K562 (cell line): ENCODE data around the gene SNCG. TPM values are rescaled to one million over a fixed set of nuclear protein-coding genes. Genes with fewer than 3 reads are reported as not detected.
"Not testable (repeated sequence)": the region's sequence is repeated elsewhere in the genome, so short reads cannot be mapped to it uniquely, and the experiment has no call there.

Experiments
- ATAC-seq: fragments of 200-7000 bp; cut with Tn5 transposase; 3 replicates; pipeline ENCODE4 v1.9.1; 2020; ENCODE audit warnings: moderate library complexity
- BruUV-seq: library from RNA; stranded (reverse); fragments of 400-500 nt; replicated peaks from 2 replicates; lab custom pipeline; 2021; lab: Mats Ljungman, UMichigan
- CTCF ChIA-PET: fragments of 300-600 bp; formaldehyde crosslinking; extraction: SDS; loops from one replicate; lab custom pipeline; 2021; ENCODE audit warnings: low intra/inter-chr PET ratio; lab: Yijun Ruan, JAX
- POLR2A ChIA-PET: fragments of 300-600, 350-650 bp; sonication (Branson Sonifier 250); formaldehyde crosslinking; extraction: SDS; loops from one replicate; lab custom pipeline; 2021; ENCODE audit warnings: antibody characterized with exemption, inconsistent platforms; lab: Yijun Ruan, JAX
- DNase-seq, 4 experiments: peaks; one replicate each; pipeline versions ENCODE4 v3.0.0 to v3.0.0-alpha.2; 2011 to 2018; ENCODE audit warnings: low spot score in 3 of 4, mixed read lengths in 3 of 4; ENCODE audit errors: extremely low read depth in 1 of 4
- FAIRE-seq: peaks from 2 replicates; lab custom pipeline; 2011; peaks lifted over from hg19 to GRCh38; lab: Jason Lieb, UNC
- H2AFZ ChIP-seq: 2 replicates; pipeline ENCODE4 v1.6.0; 2011; ENCODE audit warnings: low read depth, low read length, control low read depth, inconsistent platforms
- H3K27ac ChIP-seq: fragments of 200-600 bp; 3 replicates; pipeline ENCODE4 v1.8.0; 2011; ENCODE audit warnings: low read depth, mild to moderate bottlenecking, control low read depth, inconsistent platforms, low read length, moderate library complexity, mixed read lengths; ENCODE audit errors: extremely low read depth
- H3K27me3 ChIP-seq, 2 experiments: fragments of 300-600 bp in 1 of 2; 2 replicates in 1 of 2; 3 replicates in 1 of 2; pipeline versions ENCODE4 v1.6.0 to v1.8.0; 2011; ENCODE audit warnings: inconsistent platforms in 2 of 2, low read length in 2 of 2, mild to moderate bottlenecking in 1 of 2, mixed read lengths in 1 of 2, moderate library complexity in 1 of 2; ENCODE audit not compliant: control insufficient read depth in 2 of 2, insufficient read depth in 2 of 2
- H3K36me3 ChIP-seq: fragments of 300-600 bp; 3 replicates; pipeline ENCODE4 v1.8.0; 2011; ENCODE audit warnings: mild to moderate bottlenecking, low read length, inconsistent platforms; ENCODE audit not compliant: control insufficient read depth, insufficient read depth
- H3K4me1 ChIP-seq, 2 experiments: fragments of 200-600 bp in 1 of 2; replicated peaks in 1 of 2; 2 replicates in 1 of 2; 3 replicates in 1 of 2; pipeline versions ENCODE4 v1.5.1 to v1.8.0; 2011; ENCODE audit warnings: inconsistent platforms in 2 of 2, low read length in 2 of 2, mild to moderate bottlenecking in 1 of 2, mixed read lengths in 1 of 2, moderate library complexity in 1 of 2; ENCODE audit not compliant: control insufficient read depth in 2 of 2, insufficient read depth in 2 of 2
- H3K4me2 ChIP-seq: 2 replicates; pipeline ENCODE4 v1.6.1; 2011; ENCODE audit warnings: low read length, control low read depth, inconsistent platforms, mixed read lengths; ENCODE audit not compliant: insufficient read depth
- H3K4me3 ChIP-seq: fragments of 200-600 bp; sonication (generic), shearing (Covaris generic); 2 replicates; pipeline ENCODE4 v1.5.1; 2016; ENCODE audit warnings: control low read depth, inconsistent platforms
- H3K79me2 ChIP-seq: fragments of 200-600 bp; 3 replicates; pipeline ENCODE4 v1.8.0; 2011; ENCODE audit warnings: low read length, inconsistent platforms; ENCODE audit not compliant: control insufficient read depth, insufficient read depth
- H3K9ac ChIP-seq, 2 experiments: 2 replicates each; pipeline versions ENCODE4 v1.6.0 to v1.6.1; 2011; ENCODE audit warnings: low read depth in 2 of 2, low read length in 2 of 2, control low read depth in 1 of 2, inconsistent platforms in 1 of 2, mild to moderate bottlenecking in 1 of 2, mixed read lengths in 1 of 2; ENCODE audit not compliant: insufficient read depth in 1 of 2
- H3K9me1 ChIP-seq: one replicate; pipeline ENCODE4 v1.6.0; 2011; ENCODE audit warnings: inconsistent platforms, mild to moderate bottlenecking, low read length, moderate library complexity; ENCODE audit not compliant: control insufficient read depth, insufficient read depth
- H3K9me3 ChIP-seq: replicated peaks from 2 replicates; pipeline ENCODE4 v1.5.1; 2011; ENCODE audit warnings: low read depth, low read length, inconsistent platforms; ENCODE audit not compliant: control insufficient read depth, insufficient read depth
- H4K20me1 ChIP-seq: replicated peaks from 2 replicates; pipeline ENCODE4 v1.6.1; 2011; ENCODE audit warnings: low read length, inconsistent platforms, mixed read lengths; ENCODE audit not compliant: control insufficient read depth, insufficient read depth
- CCAR2 ChIP-seq: fragments of 200-400 bp; formaldehyde crosslinking; IDR thresholded peaks from 2 replicates; pipeline ENCODE4 v1.6.1; 2017; ENCODE audit warnings: mild to moderate bottlenecking, low read depth, low read length
- COPS2 ChIP-seq: fragments of 450-650 bp; conservative IDR thresholded peaks from 2 replicates; pipeline ENCODE4 v1.6.1; 2016; ENCODE audit warnings: mild to moderate bottlenecking, moderate library complexity
- E2F4 ChIP-seq: sonication (generic); formaldehyde crosslinking; IDR thresholded peaks from 2 replicates; pipeline ENCODE4 v1.8.0; 2022; ENCODE audit warnings: mild to moderate bottlenecking, low read depth, missing genetic modification reagents
- FOXJ3 ChIP-seq: sonication (generic); formaldehyde crosslinking; IDR thresholded peaks from 2 replicates; pipeline ENCODE4 v1.4.0; 2020; ENCODE audit warnings: mild to moderate bottlenecking, missing genetic modification reagents
- PTBP1 ChIP-seq: fragments of 200-400 bp; formaldehyde crosslinking; IDR thresholded peaks from 2 replicates; pipeline ENCODE4 v1.6.1; 2017; ENCODE audit warnings: low read depth, low read length
- RBM34 ChIP-seq: fragments of 200-400 bp; formaldehyde crosslinking; IDR thresholded peaks from 2 replicates; pipeline ENCODE4 v1.6.1; 2018; ENCODE audit warnings: low read length, borderline replicate concordance; ENCODE audit not compliant: insufficient read depth
- SAFB2 ChIP-seq: fragments of 200-400 bp; formaldehyde crosslinking; IDR thresholded peaks from 2 replicates; pipeline ENCODE4 v1.6.1; 2018; ENCODE audit warnings: borderline replicate concordance, low read length, low read depth, moderate library complexity; ENCODE audit not compliant: severe bottlenecking
- SFPQ ChIP-seq: fragments of 200-400 bp; formaldehyde crosslinking; IDR thresholded peaks from 2 replicates; pipeline ENCODE4 v1.6.1; 2017; ENCODE audit warnings: mild to moderate bottlenecking, low read depth, low read length, moderate library complexity
- TGIF2 ChIP-seq: sonication (generic); formaldehyde crosslinking; IDR thresholded peaks from 2 replicates; pipeline ENCODE4 v1.8.1; 2022; ENCODE audit warnings: mild to moderate bottlenecking, missing genetic modification reagents, moderate library complexity
- ZBED1 ChIP-seq: IDR thresholded peaks from 2 replicates; pipeline ENCODE4 v1.6.1; 2014
- ZNF146 ChIP-seq: IDR thresholded peaks from one replicate; pipeline ENCODE4 v1.6.1; 2018; ENCODE audit warnings: missing compliant biosample characterization; ENCODE audit not compliant: unreplicated experiment
- ZNF512 ChIP-seq: IDR thresholded peaks from 2 replicates; pipeline ENCODE4 v1.6.1; 2016; ENCODE audit warnings: missing genetic modification characterization, missing compliant biosample characterization
- WGBS: fragments of 100-300 bp; shearing (Covaris generic); methylation state at CpG from one replicate; pipeline ENCODE4 v1.1.6; 2016; ENCODE audit warnings: low coverage, mixed read lengths; ENCODE audit not compliant: insufficient coverage; ENCODE audit errors: missing lambda C conversion rate; 5-methylcytosine and 5-hydroxymethylcytosine counted together
- in situ Hi-C: fragments of 300-500 bp; cut with MboI; formaldehyde crosslinking; loops from 4 replicates; pipeline ENCODE4 v1.15.0; 2018; ENCODE audit warnings: inconsistent platforms, mixed read lengths
- intact Hi-C: fragments of 100-400 bp; cut with micrococcal nuclease; formaldehyde crosslinking; loops from 2 replicates; pipeline ENCODE4 v1.14.2; 2022
- polyA plus RNA-seq, 8 experiments: library from polyadenylated mRNA; depleted of rRNA in 4 of 8; stranded (reverse) in 5 of 8; unstranded in 3 of 8; fragments of >200 nt; fragmentation: Nextera tagmentation in 2 of 8; fragmentation: Illumina TruSeq in 1 of 8; extraction: Ambion mirVana in 2 of 8; extraction: Trizol in 1 of 8; gene quantifications; 2 replicates each; pipeline versions ENCODE4 v1.2.1 to v1.2.3, GENCODE V29; 2011 to 2014; ENCODE audit warnings: inconsistent platforms in 1 of 8, missing spikeins in 1 of 8
- total RNA-seq, 7 experiments: library from RNA; depleted of rRNA in 6 of 7; stranded (reverse); fragments of >200 nt in 6 of 7; fragmentation: Illumina TruSeq in 2 of 7; extraction: Trizol in 2 of 7; gene quantifications; 2 replicates each; pipeline versions ENCODE4 v1.2.1 to v1.2.3, GENCODE V29; 2011 to 2021; ENCODE audit warnings: low replicate concordance in 1 of 7

The SNCG gene
- total and polyA plus RNA-seq, 9 of the 15 experiments (the other 6 are each of a cell fraction or from before 2014, with no cell fraction given) = 9.8 to 146 (median 93.6) TPM

GRCh38 chr10:86984498-86984897 is 26.1 kb downstream of the SNCG start:
- H3K9me1 ChIP-seq, CTCF ChIA-PET, in situ Hi-C loops, BruUV-seq, H3K79me2 ChIP-seq, FAIRE-seq, H3K9me3 ChIP-seq, H3K4me2 ChIP-seq, ATAC-seq, H2AFZ ChIP-seq, H3K4me3 ChIP-seq, H3K27me3 ChIP-seq, H3K4me1 ChIP-seq, POLR2A ChIA-PET, H3K27ac ChIP-seq, DNase-seq, H4K20me1 ChIP-seq, H3K9ac ChIP-seq, H3K36me3 ChIP-seq, intact Hi-C loops: not testable (repeated sequence)
- 80% methylated on average over 2 of the region's 4 CpGs for WGBS
- TF ChIP-seq ZNF146 (CRISPR knock-in tag) = peak; percentile 19

GRCh38 chr10:86988520-86988919 is 30.1 kb downstream of the SNCG start:
- H3K27ac ChIP-seq = no peak overlapping the region
- no peak for ATAC-seq
- in situ Hi-C loops = no loop called here
- TF ChIP-seq CCAR2 = no peak
- no peak for TF ChIP-seq ZBED1
- no peak for TF ChIP-seq ZNF512 (tag)
- no peak for TF ChIP-seq RBM34
- TF ChIP-seq SAFB2 = no peak
- no peak for TF ChIP-seq PTBP1
- TF ChIP-seq TGIF2 (CRISPR knock-in tag) = no peak
- TF ChIP-seq FOXJ3 (CRISPR knock-in tag) = no peak
- TF ChIP-seq E2F4 (CRISPR knock-in tag) = no peak
- TF ChIP-seq COPS2 = no peak
- no peak for TF ChIP-seq SFPQ

More at GRCh38 chr10:86988520-86988919, 30.1 kb downstream of the SNCG start:
- no peak for FAIRE-seq
- H3K9me3 ChIP-seq = no peaks in the 10 kb centered on the region
- H3K9ac ChIP-seq = no peak overlapping the region
- no peak overlapping the region for H3K4me2 ChIP-seq
- intact Hi-C loops = no loop called here
- H3K36me3 ChIP-seq = no peaks in the 10 kb centered on the region
- no TSS peak for BruUV-seq
- POLR2A ChIA-PET = no interaction called here
- no peak overlapping the region for H3K4me3 ChIP-seq
- H2AFZ ChIP-seq = no peak overlapping the region
- H3K27me3 ChIP-seq = no peaks in the 10 kb centered on the region
- no peaks in the 10 kb centered on the region for H4K20me1 ChIP-seq
- no peaks in the 10 kb centered on the region for H3K4me1 ChIP-seq
- DNase-seq = no peak
- no peaks in the 10 kb centered on the region for H3K9me1 ChIP-seq
- CTCF ChIA-PET = no interaction called here
- no peaks in the 10 kb centered on the region for H3K79me2 ChIP-seq
- 10% methylated on average over 1 of the region's 1 CpG for WGBS
